Stimulated activated CD8-positive, alpha-beta memory T cell treated with anti-CD3 and anti-CD28 coated beads, Interleukin-12 subunit alpha, Interleukin-12 subunit beta, amount 100 ng/mL, for 1 hour (primary cell): Measurements from ENCODE around the gene CDCA4.

ENCODE experiments used
- DNase-seq: peaks from one replicate; pipeline ENCODE4 v3.0.0-alpha.2; 2020; ENCODE audit warnings: low read depth

CDCA4 gene

GRCh38 chr14:105013150-105013785 is 7.6 kb downstream of the CDCA4 start:
- DNase-seq = no peak

GRCh38 chr14:105012171-105012985 is 8.5 kb downstream of the CDCA4 start:
- no peak for DNase-seq

- DNase-seq = no peak
Observed at GRCh38 chr14:105011312-105011990, 9.4 kb downstream of the CDCA4 start.

GRCh38 chr14:105010891-105011291 is 10.0 kb downstream of the CDCA4 start:
- no peak for DNase-seq

GRCh38 chr14:105010106-105010505 is 10.8 kb downstream of the CDCA4 start:
- DNase-seq = no peak

GRCh38 chr14:105007593-105008264 is 13.2 kb downstream of the CDCA4 start:
- DNase-seq = no peak

GRCh38 chr14:105006831-105007592 is 13.9 kb downstream of the CDCA4 start:
- DNase-seq = no peak

GRCh38 chr14:105005929-105006830 is 14.7 kb downstream of the CDCA4 start:
- no peak for DNase-seq

GRCh38 chr14:105005329-105005928 is 15.5 kb downstream of the CDCA4 start:
- DNase-seq = no peak

- no peak for DNase-seq
Observed at GRCh38 chr14:104999361-104999760, 21.5 kb downstream of the CDCA4 start.

- DNase-seq = no peak
Observed at GRCh38 chr14:104998801-104999200, 22.1 kb downstream of the CDCA4 start.

GRCh38 chr14:104996483-104996882 is 24.4 kb downstream of the CDCA4 start:
- no peak for DNase-seq

- DNase-seq = no peak
Observed at GRCh38 chr14:104996032-104996431, 24.9 kb downstream of the CDCA4 start.

- no peak for DNase-seq
Observed at GRCh38 chr14:104994978-104995377, 25.9 kb downstream of the CDCA4 start.

GRCh38 chr14:104993808-104994591 is 26.9 kb downstream of the CDCA4 start:
- DNase-seq = no peak

GRCh38 chr14:104993306-104993705 is 27.6 kb downstream of the CDCA4 start:
- no peak for DNase-seq

GRCh38 chr14:104992501-104992900 is 28.4 kb downstream of the CDCA4 start:
- DNase-seq = no peak

- no peak for DNase-seq
Observed at GRCh38 chr14:104991896-104992230, 29.0 kb downstream of the CDCA4 start.

- DNase-seq = no peak
Observed at GRCh38 chr14:104989951-104990303, 31.0 kb downstream of the CDCA4 start.
